ENCODE results near the gene DGKZ.
"Not testable (repeated sequence)": the region's sequence is repeated elsewhere in the genome, so short reads cannot be mapped to it uniquely, and the experiment has no call there.

DGKZ gene

GRCh38 chr11:46372086-46372485, 24.8 kb downstream of the DGKZ start:
- H3K4me3 ChIP-seq (ENCODE audit: low read length) = no peak overlapping the region
- no peak for TF ChIP-seq CTCF (conservative IDR thresholded peaks at IDR 0.05; ENCODE audit: low read depth, low read length)
- DNase-seq (ENCODE audit: low read depth) = no peak

DNA sequence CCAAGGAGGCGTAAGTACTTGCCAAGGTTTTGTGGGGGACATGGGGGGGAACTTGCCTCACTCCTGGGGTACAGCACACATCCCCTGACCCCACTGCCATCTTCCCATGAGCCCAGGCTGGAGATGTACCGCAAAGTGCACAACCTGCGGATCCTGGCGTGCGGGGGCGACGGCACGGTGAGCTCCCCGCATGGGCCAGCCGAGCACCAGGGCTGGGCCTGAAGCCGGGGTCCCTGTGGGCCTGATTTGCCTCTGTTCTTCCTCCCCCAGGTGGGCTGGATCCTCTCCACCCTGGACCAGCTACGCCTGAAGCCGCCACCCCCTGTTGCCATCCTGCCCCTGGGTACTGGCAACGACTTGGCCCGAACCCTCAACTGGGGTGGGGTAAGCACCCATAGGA, 25.2 kb downstream of the DGKZ start:
- not testable (repeated sequence) for H3K4me3 ChIP-seq (ENCODE audit: low read length); DNase-seq (ENCODE audit: low read depth)

DNA sequence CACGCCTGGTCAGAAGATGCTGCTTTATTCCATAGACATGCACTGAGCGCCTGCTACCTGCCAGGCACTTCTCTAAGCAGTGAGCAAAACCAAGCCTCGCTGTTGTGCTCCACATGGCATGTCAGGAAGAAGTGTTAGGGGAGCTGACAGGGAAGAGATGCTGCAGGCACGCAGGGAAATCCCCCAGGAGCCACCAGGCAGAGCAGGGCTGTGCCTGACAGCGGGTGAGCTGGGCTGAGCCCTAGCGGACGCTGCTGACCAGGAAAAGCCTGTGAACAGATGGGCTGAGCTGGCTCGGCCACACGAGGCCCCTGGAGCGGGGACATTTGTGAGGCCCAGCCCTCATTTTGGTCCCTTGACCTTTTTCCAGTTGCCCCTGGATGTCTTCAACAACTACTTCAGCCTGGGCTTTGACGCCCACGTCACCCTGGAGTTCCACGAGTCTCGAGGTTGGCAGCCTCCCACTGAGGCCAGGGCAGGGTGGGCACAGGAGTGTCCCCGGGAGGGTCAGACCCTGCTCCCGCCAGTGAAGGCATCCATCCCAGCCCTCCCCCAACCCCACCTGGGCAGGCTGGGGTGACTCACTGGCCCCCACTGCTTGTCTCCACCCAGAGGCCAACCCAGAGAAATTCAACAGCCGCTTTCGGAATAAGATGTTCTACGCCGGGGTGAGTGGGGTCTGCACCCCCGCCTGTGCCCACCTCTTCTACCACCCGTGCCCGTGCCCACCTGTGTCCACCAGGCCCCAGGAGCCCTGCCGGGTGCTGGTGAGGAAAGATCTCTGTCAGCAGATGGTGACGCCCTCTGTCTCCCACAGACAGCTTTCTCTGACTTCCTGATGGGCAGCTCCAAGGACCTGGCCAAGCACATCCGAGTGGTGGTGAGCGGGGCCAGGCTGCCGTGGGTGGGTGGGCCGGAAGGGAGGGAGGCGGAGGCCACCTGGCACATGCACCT, 26.8 kb downstream of the DGKZ start:
- TF ChIP-seq CTCF (conservative IDR thresholded peaks at IDR 0.05; ENCODE audit: low read depth, low read length) = no peak

GRCh38 chr11:46374815-46375214, 27.6 kb downstream of the DGKZ start:
- DNase-seq (ENCODE audit: low read depth) = no peak
- no peak for TF ChIP-seq CTCF (conservative IDR thresholded peaks at IDR 0.05; ENCODE audit: low read depth, low read length)
- H3K4me3 ChIP-seq (ENCODE audit: low read length) = no peak overlapping the region

More for the DNA sequence above, 26.8 kb downstream of the DGKZ start:
- no peak overlapping the region for H3K4me3 ChIP-seq (ENCODE audit: low read length)
- no peak for DNase-seq (ENCODE audit: low read depth)

DNA sequence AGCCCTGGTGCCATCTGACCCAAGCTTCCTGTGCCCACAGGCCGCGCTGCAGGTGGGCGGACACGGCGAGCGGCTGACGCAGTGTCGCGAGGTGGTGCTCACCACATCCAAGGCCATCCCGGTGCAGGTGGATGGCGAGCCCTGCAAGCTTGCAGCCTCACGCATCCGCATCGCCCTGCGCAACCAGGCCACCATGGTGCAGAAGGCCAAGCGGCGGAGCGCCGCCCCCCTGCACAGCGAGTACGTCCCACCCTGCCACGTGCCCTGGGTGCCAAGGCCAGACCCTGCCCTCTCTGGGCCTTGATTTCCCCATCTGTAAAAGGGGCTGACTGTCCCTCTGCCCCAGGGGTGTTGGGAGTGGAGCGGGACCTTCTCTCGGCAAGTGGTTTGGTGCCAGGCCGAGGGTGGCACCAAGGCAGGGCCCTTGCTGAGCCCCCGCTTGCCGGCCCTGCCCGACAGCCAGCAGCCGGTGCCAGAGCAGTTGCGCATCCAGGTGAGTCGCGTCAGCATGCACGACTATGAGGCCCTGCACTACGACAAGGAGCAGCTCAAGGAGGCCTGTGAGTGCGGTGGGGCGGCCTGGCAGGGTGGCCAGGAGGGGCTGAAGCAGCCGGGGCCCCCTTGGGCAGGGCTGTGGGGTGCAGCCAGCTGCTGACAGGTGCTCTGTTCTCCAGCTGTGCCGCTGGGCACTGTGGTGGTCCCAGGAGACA, 28.3 kb downstream of the DGKZ start:
- no peak for DNase-seq (ENCODE audit: low read depth)
- no peak overlapping the region for H3K4me3 ChIP-seq (ENCODE audit: low read length)
- TF ChIP-seq CTCF (conservative IDR thresholded peaks at IDR 0.05; ENCODE audit: low read depth, low read length) = no peak

- no peak for TF ChIP-seq CTCF (conservative IDR thresholded peaks at IDR 0.05; ENCODE audit: low read depth, low read length)
- DNase-seq (ENCODE audit: low read depth) = no peak
- H3K4me3 ChIP-seq (ENCODE audit: low read length) = no peak overlapping the region
Measured at GRCh38 chr11:46376258-46377050, 29.2 kb downstream of the DGKZ start.

DNA sequence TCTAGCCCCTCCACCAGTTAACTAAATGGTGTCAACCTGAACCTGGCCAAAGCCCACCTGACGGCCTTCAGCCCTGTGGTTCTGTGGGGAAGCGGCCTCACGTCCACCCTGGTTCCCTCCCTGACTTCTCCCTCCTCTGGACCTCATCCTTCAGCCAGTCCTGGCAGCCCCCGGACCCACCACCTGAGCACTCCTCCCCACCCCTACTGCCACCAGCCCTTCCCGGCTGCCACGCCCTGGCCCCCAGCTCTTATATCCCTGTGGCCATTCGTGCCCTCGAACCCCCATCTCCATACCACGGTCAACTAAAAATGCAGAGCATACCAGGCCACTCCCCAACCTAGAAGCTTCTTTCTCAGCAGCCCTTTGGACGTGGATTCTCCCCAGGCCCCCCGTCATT, 30.0 kb downstream of the DGKZ start:
- TF ChIP-seq CTCF (conservative IDR thresholded peaks at IDR 0.05; ENCODE audit: low read depth, low read length) = no peak

More for the DNA sequence above, 30.0 kb downstream of the DGKZ start:
- H3K4me3 ChIP-seq (ENCODE audit: low read length) = no peak overlapping the region
- DNase-seq (ENCODE audit: low read depth) = no peak
